GM23338 (cell line): ENCODE measurements around the gene SLN.

Experiments used
- CREB1 ChIP-seq: fragments of 250-450 bp; sonication (Bioruptor Pico); IDR thresholded peaks from 2 replicates; pipeline ENCODE4 v1.5.0; 2020; ENCODE audit warnings: low read depth, mild to moderate bottlenecking, moderate library complexity
- CTCF ChIP-seq, 2 experiments: fragments of 200-600 bp in 1 of 2; sonication (generic) in 1 of 2; conservative IDR thresholded peaks; 2 replicates each; pipeline versions ENCODE4 v1.5.1 to v1.6.1; 2016 to 2017; ENCODE audit warnings: antibody characterized with exemption in 2 of 2, low read depth in 2 of 2, mild to moderate bottlenecking in 2 of 2, moderate library complexity in 1 of 2
- EZH2 ChIP-seq: fragments of 200-600 bp; sonication (generic); IDR thresholded peaks from one replicate; pipeline ENCODE4 v1.8.0; 2017; ENCODE audit warnings: antibody characterized with exemption, mild to moderate bottlenecking, low read depth; ENCODE audit not compliant: unreplicated experiment
- EZH2phosphoT487 ChIP-seq: fragments of 200-600 bp; sonication (generic); IDR thresholded peaks from one replicate; pipeline ENCODE4 v1.8.1; 2018; ENCODE audit warnings: antibody characterized with exemption; ENCODE audit not compliant: unreplicated experiment
- NANOG ChIP-seq: IDR thresholded peaks from 2 replicates; pipeline ENCODE4 v1.6.1; 2016; ENCODE audit warnings: antibody characterized with exemption, borderline replicate concordance
- POLR2AphosphoS5 ChIP-seq: IDR thresholded peaks from 2 replicates; pipeline ENCODE4 v1.6.1; 2016; ENCODE audit warnings: antibody characterized with exemption, low read depth
- REST ChIP-seq: IDR thresholded peaks from one replicate; pipeline ENCODE4 v1.6.1; 2018; ENCODE audit warnings: antibody characterized with exemption; ENCODE audit not compliant: unreplicated experiment
- STAT1 ChIP-seq: IDR thresholded peaks from one replicate; pipeline ENCODE4 v1.6.1; 2016; ENCODE audit warnings: antibody characterized with exemption; ENCODE audit not compliant: unreplicated experiment

GRCh38 chr11:107732689-107733051 is 20.8 kb upstream of the SLN start:
- TF ChIP-seq CTCF (conservative IDR thresholded peaks at IDR 0.05; ENCODE audit: low read depth in 2 of 2) = no peak
- no peak for TF ChIP-seq REST
- TF ChIP-seq POLR2AphosphoS5 = no peak
- TF ChIP-seq EZH2 = no peak
- TF ChIP-seq CREB1 = no peak
- TF ChIP-seq NANOG = no peak
- TF ChIP-seq EZH2phosphoT487 = no peak
- TF ChIP-seq STAT1 = no peak
